NOMO-1 treated with DMSO at 0.1 percent for 48 hours (cell line): ENCODE results near the gene ZBED4.

Experiments
- DNase-seq: peaks from one replicate; lab custom pipeline; 2025; ENCODE audit not compliant: unreplicated experiment; lab: John Stamatoyannopoulos, UW

Gene ZBED4

GRCh38 chr22:49918911-49919881 lies 65.6 kb downstream of the ZBED4 start:
- no peak for DNase-seq

GRCh38 chr22:49920859-49921258 lies 67.2 kb downstream of the ZBED4 start:
- no peak for DNase-seq

- DNase-seq = no peak
These were observed 68.0 kb downstream of the ZBED4 start for GRCh38 chr22:49921508-49922278.

GRCh38 chr22:49922484-49922883 lies 68.8 kb downstream of the ZBED4 start:
- DNase-seq = no peak

- no peak for DNase-seq
These were observed 69.3 kb downstream of the ZBED4 start for GRCh38 chr22:49922926-49923325.

GRCh38 chr22:49923445-49923844 lies 69.8 kb downstream of the ZBED4 start:
- peak; percentile 16 for DNase-seq

GRCh38 chr22:49924113-49924833 lies 70.6 kb downstream of the ZBED4 start:
- DNase-seq = no peak

- no peak for DNase-seq
These were observed 72.0 kb downstream of the ZBED4 start for GRCh38 chr22:49925525-49926128.

GRCh38 chr22:49926916-49927315 lies 73.3 kb downstream of the ZBED4 start:
- no peak for DNase-seq

- no peak for DNase-seq
These were observed 74.0 kb downstream of the ZBED4 start for GRCh38 chr22:49927483-49928184.

GRCh38 chr22:49928185-49928495 lies 74.5 kb downstream of the ZBED4 start:
- no peak for DNase-seq

- no peak for DNase-seq
These were observed 75.0 kb downstream of the ZBED4 start for GRCh38 chr22:49928555-49929210.

- peak; percentile 30 for DNase-seq
These were observed 75.8 kb downstream of the ZBED4 start for GRCh38 chr22:49929211-49929979.

GRCh38 chr22:49929994-49930575 lies 76.4 kb downstream of the ZBED4 start:
- DNase-seq = no peak

GRCh38 chr22:49930596-49931412 lies 77.2 kb downstream of the ZBED4 start:
- DNase-seq = peak; percentile 90

- DNase-seq = no peak
These were observed 79.9 kb downstream of the ZBED4 start for GRCh38 chr22:49933236-49934159.
